Kidney glomerular epithelial cell (primary cell): ENCODE data around the gene PCDHGB4.
A peak's percentile ranks its signal among the peaks of the same experiment; 100 is the strongest.
"Not testable (repeated sequence)": the region's sequence is repeated elsewhere in the genome, so short reads cannot be mapped to it uniquely, and the experiment has no call there.

Experiments used
- DNase-seq: peaks from one replicate; lab custom pipeline; 2025; lab: John Stamatoyannopoulos, UW

Gene PCDHGB4

DNA sequence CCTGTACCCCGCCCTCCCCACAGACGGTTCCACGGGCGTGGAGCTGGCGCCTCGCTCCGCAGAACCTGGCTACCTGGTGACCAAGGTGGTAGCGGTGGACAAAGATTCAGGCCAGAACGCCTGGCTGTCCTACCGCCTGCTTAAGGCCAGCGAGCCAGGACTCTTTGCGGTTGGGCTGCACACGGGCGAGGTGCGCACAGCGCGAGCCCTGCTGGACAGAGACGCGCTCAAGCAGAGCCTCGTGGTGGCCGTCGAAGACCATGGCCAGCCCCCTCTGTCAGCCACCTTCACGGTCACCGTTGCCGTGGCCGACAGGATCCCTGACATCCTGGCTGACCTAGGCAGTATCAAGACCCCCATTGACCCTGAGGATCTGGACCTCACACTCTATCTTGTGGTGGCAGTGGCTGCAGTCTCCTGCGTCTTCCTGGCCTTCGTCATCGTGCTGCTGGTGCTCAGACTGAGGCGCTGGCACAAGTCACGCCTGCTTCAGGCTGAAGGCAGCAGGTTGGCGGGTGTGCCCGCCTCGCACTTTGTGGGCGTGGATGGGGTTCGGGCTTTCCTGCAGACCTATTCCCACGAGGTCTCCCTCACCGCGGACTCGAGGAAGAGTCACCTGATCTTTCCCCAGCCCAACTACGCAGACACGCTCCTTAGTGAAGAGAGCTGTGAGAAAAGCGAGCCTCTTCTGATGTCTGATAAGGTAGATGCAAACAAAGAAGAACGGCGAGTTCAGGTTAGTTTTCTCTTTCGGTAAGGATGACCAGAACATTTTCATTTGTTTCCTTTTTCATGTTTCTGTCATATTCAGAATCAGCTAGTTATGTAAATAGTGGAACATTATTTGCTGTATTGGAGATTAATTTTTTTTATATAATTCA is 21.2 kb upstream of the PCDHGB4 start:
- no peak for DNase-seq

GRCh38 chr5:141369994-141370848 is 17.3 kb upstream of the PCDHGB4 start, which contains the start of gene PCDHGB3:
TSS of gene PCDHGB3 (plus strand) at chr5:141370242. CDS start at chr5:141370395, 153 bp downstream.
- no peak for DNase-seq

DNA sequence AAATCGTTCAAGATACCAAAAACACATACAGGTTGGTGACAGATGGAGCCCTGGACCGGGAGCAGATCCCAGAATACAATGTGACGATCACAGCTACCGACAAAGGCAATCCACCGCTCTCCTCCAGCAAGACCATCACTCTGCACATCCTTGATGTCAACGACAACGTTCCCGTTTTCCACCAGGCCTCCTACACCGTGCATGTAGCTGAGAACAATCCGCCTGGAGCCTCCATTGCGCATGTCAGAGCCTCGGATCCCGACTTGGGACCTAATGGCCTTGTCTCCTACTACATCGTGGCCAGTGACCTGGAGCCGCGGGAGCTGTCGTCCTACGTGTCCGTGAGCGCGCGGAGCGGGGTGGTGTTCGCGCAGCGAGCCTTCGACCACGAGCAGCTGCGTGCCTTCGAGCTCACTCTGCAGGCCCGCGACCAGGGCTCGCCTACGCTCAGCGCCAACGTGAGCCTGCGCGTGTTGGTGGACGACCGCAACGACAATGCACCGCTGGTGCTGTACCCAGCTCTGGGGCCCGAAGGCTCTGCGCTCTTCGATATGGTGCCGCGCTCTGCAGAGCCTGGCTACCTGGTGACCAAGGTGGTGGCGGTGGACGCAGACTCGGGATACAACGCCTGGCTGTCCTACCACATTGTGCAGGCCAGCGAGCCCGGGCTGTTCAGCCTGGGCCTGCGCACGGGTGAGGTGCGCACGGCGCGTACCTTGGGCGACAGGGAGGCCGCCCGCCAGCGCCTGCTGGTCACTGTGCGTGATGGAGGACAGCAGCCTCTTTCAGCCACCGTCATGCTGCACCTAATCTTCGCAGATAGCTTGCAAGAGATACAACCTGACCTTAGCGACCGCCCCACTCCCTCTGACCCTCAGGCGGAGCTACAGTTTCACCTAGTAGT is 15.7 kb upstream of the PCDHGB4 start:
- DNase-seq, result no peak

GRCh38 chr5:141373673-141374317 is 13.7 kb upstream of the PCDHGB4 start, which contains the start of gene PCDHGA6:
TSS of gene PCDHGA6 (plus strand) at chr5:141373891. CDS start at chr5:141374084, 193 bp downstream.
- no peak for DNase-seq

DNA sequence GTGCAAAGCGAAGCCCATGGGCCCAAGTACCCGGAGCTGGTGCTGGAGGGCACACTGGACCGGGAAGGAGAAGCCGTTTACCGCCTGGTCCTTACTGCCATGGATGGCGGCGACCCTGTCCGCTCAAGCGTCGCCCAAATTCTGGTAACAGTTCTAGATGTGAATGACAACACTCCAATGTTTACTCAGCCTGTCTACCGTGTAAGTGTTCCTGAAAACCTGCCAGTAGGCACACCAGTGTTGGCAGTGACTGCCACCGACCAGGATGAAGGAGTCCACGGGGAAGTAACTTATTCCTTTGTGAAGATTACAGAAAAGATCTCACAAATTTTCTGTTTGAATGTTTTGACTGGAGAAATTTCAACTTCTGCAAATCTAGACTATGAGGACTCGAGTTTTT is 12.9 kb upstream of the PCDHGB4 start:
- no peak for DNase-seq

GRCh38 chr5:141375444-141376155 is 11.9 kb upstream of the PCDHGB4 start:
- not testable (repeated sequence) for DNase-seq

- no peak for DNase-seq
Observed at GRCh38 chr5:141382469-141383294, 4.8 kb upstream of the PCDHGB4 start, which contains the start of gene PCDHGA7. TSS of gene PCDHGA7 (plus strand) at chr5:141382742. CDS start at chr5:141382900, 158 bp downstream.

- DNase-seq, result no peak
Observed at GRCh38 chr5:141383345-141383744, 4.2 kb upstream of the PCDHGB4 start.

DNA sequence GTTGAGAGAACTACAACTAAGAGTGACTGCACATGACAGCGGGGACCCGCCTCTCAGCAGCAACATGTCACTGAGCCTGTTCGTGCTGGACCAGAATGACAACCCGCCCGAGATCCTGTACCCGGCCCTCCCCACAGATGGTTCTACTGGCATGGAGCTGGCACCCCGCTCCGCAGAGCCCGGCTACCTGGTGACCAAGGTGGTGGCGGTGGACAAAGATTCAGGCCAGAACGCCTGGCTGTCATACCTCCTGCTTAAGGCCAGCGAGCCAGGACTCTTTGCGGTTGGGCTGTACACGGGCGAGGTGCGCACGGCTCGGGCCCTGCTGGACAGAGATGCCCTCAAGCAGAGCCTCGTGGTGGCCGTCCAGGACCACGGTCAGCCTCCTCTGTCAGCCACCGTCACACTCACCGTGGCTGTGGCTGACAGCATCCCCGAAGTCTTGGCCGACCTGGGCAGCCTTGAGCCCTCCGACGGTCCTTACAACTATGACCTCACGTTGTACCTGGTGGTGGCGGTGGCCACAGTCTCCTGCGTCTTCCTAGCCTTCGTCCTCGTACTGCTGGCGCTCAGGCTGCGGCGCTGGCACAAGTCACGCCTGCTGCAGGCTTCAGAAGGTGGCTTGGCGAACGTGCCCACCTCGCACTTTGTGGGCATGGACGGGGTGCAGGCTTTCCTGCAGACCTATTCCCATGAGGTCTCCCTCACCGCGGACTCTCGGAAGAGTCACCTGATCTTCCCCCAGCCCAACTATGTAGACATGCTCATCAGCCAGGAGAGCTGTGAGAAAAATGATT is 2.8 kb upstream of the PCDHGB4 start:
- no peak for DNase-seq

- DNase-seq, result no peak
Observed at GRCh38 chr5:141388661-141389060, 1.2 kb downstream of the PCDHGB4 start.

GRCh38 chr5:141389153-141390042 is 1.9 kb downstream of the PCDHGB4 start:
- no peak for DNase-seq

DNA sequence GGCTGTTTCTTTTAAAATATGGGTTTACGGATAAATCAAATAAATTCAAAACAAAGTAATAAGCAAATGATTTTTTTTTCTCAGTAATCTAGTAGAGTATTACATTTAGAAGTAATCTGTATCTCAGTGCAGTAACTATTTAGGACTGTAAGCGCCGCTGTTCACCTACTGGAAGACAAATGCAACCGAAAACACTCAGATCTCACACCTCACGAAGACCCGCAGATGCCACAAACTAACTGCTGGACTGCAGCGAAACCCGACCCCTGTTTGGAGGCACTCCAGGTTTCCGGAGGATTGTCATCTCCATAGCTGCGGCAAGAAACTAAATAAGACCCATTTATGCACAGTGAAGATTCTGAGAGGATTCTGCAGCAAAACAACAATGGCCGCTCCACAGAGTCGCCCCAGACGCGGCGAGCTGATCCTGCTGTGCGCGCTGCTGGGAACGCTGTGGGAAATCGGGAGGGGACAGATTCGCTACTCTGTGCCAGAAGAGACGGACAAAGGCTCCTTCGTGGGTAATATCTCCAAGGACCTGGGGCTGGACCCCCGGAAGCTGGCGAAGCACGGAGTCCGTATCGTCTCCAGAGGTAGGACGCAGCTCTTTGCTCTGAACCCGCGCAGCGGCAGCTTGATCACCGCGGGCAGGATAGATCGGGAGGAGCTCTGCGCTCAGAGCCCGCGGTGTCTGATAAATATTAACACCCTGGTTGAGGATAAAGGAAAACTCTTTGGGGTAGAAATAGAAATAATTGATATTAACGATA is 5.1 kb downstream of the PCDHGB4 start, which contains the start of gene PCDHGA8:
Gene PCDHGA8 (plus strand): TSS at position 205 of the 770 bp plus-strand sequence. CDS start 181 bp downstream, at position 386.
- DNase-seq, result no peak

DNA sequence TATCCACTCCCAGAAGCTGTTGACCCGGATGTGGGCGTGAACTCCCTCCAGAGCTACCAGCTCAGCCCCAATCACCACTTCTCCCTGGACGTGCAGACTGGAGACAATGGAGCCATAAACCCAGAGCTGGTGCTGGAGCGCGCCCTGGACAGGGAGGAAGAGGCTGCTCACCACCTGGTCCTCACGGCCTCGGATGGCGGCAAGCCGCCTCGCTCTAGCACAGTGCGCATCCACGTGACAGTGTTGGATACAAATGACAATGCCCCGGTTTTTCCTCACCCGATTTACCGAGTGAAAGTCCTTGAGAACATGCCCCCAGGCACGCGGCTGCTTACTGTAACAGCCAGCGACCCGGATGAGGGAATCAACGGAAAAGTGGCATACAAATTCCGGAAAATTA is 5.8 kb downstream of the PCDHGB4 start:
- no peak for DNase-seq

GRCh38 chr5:141394401-141395187 is 7.1 kb downstream of the PCDHGB4 start:
- not testable (repeated sequence) for DNase-seq

GRCh38 chr5:141397756-141398551 is 10.5 kb downstream of the PCDHGB4 start, which contains the start of gene PCDHGB5:
TSS of gene PCDHGB5 (plus strand) at chr5:141397947. CDS start at chr5:141398128, 181 bp downstream.
- DNase-seq, result peak; percentile 44
